H9 (cell line): ENCODE data around the gene HAUS8. TPM values are rescaled to one million over a fixed set of nuclear protein-coding genes. Genes with fewer than 3 reads are reported as not detected.

ENCODE experiments used
- DNase-seq: peaks from one replicate; pipeline ENCODE4 v3.0.0-alpha.2; 2017
- H2AFZ ChIP-seq: one replicate; pipeline ENCODE4 v1.6.1; 2013; ENCODE audit warnings: mild to moderate bottlenecking, low read length, control low read depth, moderate library complexity
- H2AK5ac ChIP-seq: 2 replicates; pipeline ENCODE4 v1.6.1; 2013; ENCODE audit warnings: low read length, control low read depth, mixed read lengths; ENCODE audit not compliant: insufficient read length
- H2BK120ac ChIP-seq: one replicate; pipeline ENCODE4 v1.6.1; 2013; ENCODE audit warnings: low read depth, mild to moderate bottlenecking, low read length, control low read depth, inconsistent platforms; ENCODE audit not compliant: poor library complexity, severe bottlenecking
- H2BK12ac ChIP-seq: 2 replicates; pipeline ENCODE4 v1.6.1; 2013; ENCODE audit warnings: low read length, control low read depth, mixed read lengths, low read depth; ENCODE audit not compliant: insufficient read length
- H2BK15ac ChIP-seq: 2 replicates; pipeline ENCODE4 v1.6.1; 2013; ENCODE audit warnings: low read depth, low read length, control low read depth
- H2BK20ac ChIP-seq: one replicate; pipeline ENCODE4 v1.6.1; 2013; ENCODE audit warnings: low read depth, mild to moderate bottlenecking, low read length, control low read depth, inconsistent platforms; ENCODE audit not compliant: poor library complexity, severe bottlenecking
- H2BK5ac ChIP-seq: 2 replicates; pipeline ENCODE4 v1.6.1; 2013; ENCODE audit warnings: low read length, control low read depth, mixed read lengths; ENCODE audit not compliant: insufficient read length
- H3K14ac ChIP-seq: 2 replicates; pipeline ENCODE4 v1.6.1; 2013; ENCODE audit warnings: low read length, control low read depth; ENCODE audit not compliant: insufficient read depth
- H3K18ac ChIP-seq: 2 replicates; pipeline ENCODE4 v1.6.1; 2013; ENCODE audit warnings: low read depth, mild to moderate bottlenecking, mixed read lengths, low read length, control low read depth; ENCODE audit not compliant: insufficient read length
- H3K23ac ChIP-seq: 2 replicates; pipeline ENCODE4 v1.6.1; 2013; ENCODE audit warnings: low read length, control low read depth, mixed read lengths, low read depth; ENCODE audit not compliant: insufficient read length
- H3K23me2 ChIP-seq: 2 replicates; pipeline ENCODE4 v1.6.1; 2013; ENCODE audit warnings: low read depth, mild to moderate bottlenecking, mixed read lengths, low read length, control low read depth; ENCODE audit not compliant: insufficient read length, poor library complexity, severe bottlenecking
- H3K27ac ChIP-seq: 2 replicates; pipeline ENCODE4 v1.5.1; 2013; ENCODE audit warnings: low read length, control low read depth, mixed read lengths, low read depth; ENCODE audit not compliant: insufficient read length
- H3K27me3 ChIP-seq: 2 replicates; pipeline ENCODE4 v1.6.1; 2013; ENCODE audit warnings: low read length, control low read depth, inconsistent platforms; ENCODE audit not compliant: insufficient read depth
- H3K4ac ChIP-seq: 2 replicates; pipeline ENCODE4 v1.6.1; 2013; ENCODE audit warnings: low read depth, mild to moderate bottlenecking, control low read depth, inconsistent platforms, low read length, moderate library complexity
- H3K4me1 ChIP-seq: 2 replicates; pipeline ENCODE4 v1.6.1; 2013; ENCODE audit warnings: low read length, control low read depth, inconsistent platforms; ENCODE audit not compliant: insufficient read depth
- H3K4me2 ChIP-seq: 2 replicates; pipeline ENCODE4 v1.6.1; 2013; ENCODE audit warnings: low read length, control low read depth, mixed read lengths; ENCODE audit not compliant: insufficient read length, insufficient read depth
- H3K56ac ChIP-seq: 2 replicates; pipeline ENCODE4 v1.6.1; 2013; ENCODE audit warnings: low read depth, mild to moderate bottlenecking, mixed read lengths, low read length, control low read depth; ENCODE audit not compliant: insufficient read length
- H3K79me1 ChIP-seq: 2 replicates; pipeline ENCODE4 v1.6.1; 2013; ENCODE audit warnings: low read depth, mild to moderate bottlenecking, moderate library complexity, low read length, control low read depth, inconsistent platforms; ENCODE audit not compliant: insufficient read depth, poor library complexity, severe bottlenecking
- H3K79me2 ChIP-seq: 2 replicates; pipeline ENCODE4 v1.6.1; 2013; ENCODE audit warnings: low read length, control low read depth, inconsistent platforms; ENCODE audit not compliant: insufficient read depth
- H3K9ac ChIP-seq: 2 replicates; pipeline ENCODE4 v1.6.1; 2013; ENCODE audit warnings: low read length, control low read depth, mixed read lengths; ENCODE audit not compliant: insufficient read length; ENCODE audit errors: extremely low read depth
- H3K9me3 ChIP-seq: one replicate; pipeline ENCODE4 v1.6.1; 2013; ENCODE audit warnings: low read depth, low read length, inconsistent platforms; ENCODE audit not compliant: control insufficient read depth
- H3T11ph ChIP-seq: one replicate; pipeline ENCODE4 v1.6.1; 2013; ENCODE audit warnings: mild to moderate bottlenecking, low read length, control low read depth, inconsistent platforms
- H4K20me1 ChIP-seq: one replicate; pipeline ENCODE4 v1.6.1; 2013; ENCODE audit not compliant: control insufficient read depth, insufficient read length, insufficient read depth
- H4K5ac ChIP-seq: 2 replicates; pipeline ENCODE4 v1.6.1; 2013; ENCODE audit warnings: low read depth, mild to moderate bottlenecking, mixed read lengths, low read length, control low read depth; ENCODE audit not compliant: insufficient read length
- H4K8ac ChIP-seq: replicated peaks from 2 replicates; pipeline ENCODE4 v1.6.1; 2013; ENCODE audit warnings: low read length, control low read depth, mixed read lengths, low read depth; ENCODE audit not compliant: insufficient read length
- H4K91ac ChIP-seq: 2 replicates; pipeline ENCODE4 v1.6.1; 2013; ENCODE audit warnings: low read depth, mild to moderate bottlenecking, moderate library complexity, mixed read lengths, low read length, control low read depth; ENCODE audit not compliant: insufficient read length
- H3K27ac Mint-ChIP-seq, 3 experiments: 2 replicates in 2 of 3; 3 replicates in 1 of 3; pipeline ENCODE4 v1.8.0; 2020 to 2021; ENCODE audit warnings: mixed read lengths in 3 of 3, mild to moderate bottlenecking in 1 of 3, moderate library complexity in 1 of 3
- H3K27me3 Mint-ChIP-seq: 2 replicates; pipeline ENCODE4 v1.8.0; 2021; ENCODE audit warnings: low read depth, mild to moderate bottlenecking, moderate library complexity, mixed read lengths
- H3K36me3 Mint-ChIP-seq, 3 experiments: 2 replicates in 2 of 3; 3 replicates in 1 of 3; pipeline ENCODE4 v1.8.0; 2020 to 2021; ENCODE audit warnings: low read depth in 3 of 3, mixed read lengths in 3 of 3; ENCODE audit not compliant: insufficient read depth in 1 of 3
- H3K4me1 Mint-ChIP-seq, 2 experiments: 2 replicates each; pipeline ENCODE4 v1.8.0; 2020; ENCODE audit warnings: mixed read lengths in 2 of 2
- H3K4me3 Mint-ChIP-seq, 2 experiments: 2 replicates in 1 of 2; 3 replicates in 1 of 2; pipeline ENCODE4 v1.8.0; 2020 to 2021; ENCODE audit warnings: mild to moderate bottlenecking in 2 of 2, mixed read lengths in 2 of 2, moderate library complexity in 1 of 2
- H3K9me3 Mint-ChIP-seq, 2 experiments: 2 replicates in 1 of 2; 3 replicates in 1 of 2; pipeline ENCODE4 v1.8.0; 2020; ENCODE audit warnings: mild to moderate bottlenecking in 2 of 2, mixed read lengths in 2 of 2, moderate library complexity in 1 of 2
- CTCF ChIP-seq: fragments of 200-600 bp; sonication (generic); conservative IDR thresholded peaks from 3 replicates; pipeline ENCODE4 v1.8.0; 2021; ENCODE audit warnings: antibody characterized with exemption, mild to moderate bottlenecking
- WGBS: extraction: QIAGEN DNeasy Blood & Tissue Kit; methylation state at CpG from one replicate; pipeline ENCODE4 v1.1.7; 2013; ENCODE audit warnings: missing lambda C conversion rate, low lambda C conversion rate, mixed read lengths; ENCODE audit not compliant: insufficient read length; ENCODE audit errors: extremely low coverage; 5-methylcytosine and 5-hydroxymethylcytosine counted together
- total RNA-seq: library from RNA; stranded (reverse); gene quantifications from 2 replicates; pipeline ENCODE4 v1.2.1, GENCODE V29; 2021

Gene HAUS8
- total RNA-seq, 1 experiment from 2014 or later: 27.8 TPM

GRCh38 chr19:17080440-17080801 is 5.2 kb upstream of the HAUS8 start:
- Histone ChIP-seq H3K9ac (no peak overlapping the region), H3K79me1 (peaks cover 5% of the 10 kb centered on the region), H3K79me2 (peaks cover 18% of the 10 kb centered on the region; the same call in 1 of the 2 replicates), H3K4ac (no peak overlapping the region), H3K4me2 (no peak overlapping the region), H2BK20ac (no peak overlapping the region), H3K56ac (no peak overlapping the region), H2BK5ac (no peak overlapping the region), H2AK5ac (no peak overlapping the region), H3K27me3 (no peaks in the 10 kb centered on the region), H3T11ph (no peak overlapping the region), H2BK120ac (no peak overlapping the region), H3K4me1 (0 out of 2 replicates have a peak, but pooled peaks cover 5% of the 10 kb centered on the region), H3K27ac (no peak overlapping the region), H3K23me2 (peaks cover 3% of the 10 kb centered on the region), H4K5ac (no peak overlapping the region), H3K18ac (no peak overlapping the region), H4K20me1 (no peaks in the 10 kb centered on the region), H4K91ac (no peak overlapping the region), H2BK15ac (no peak overlapping the region), H2BK12ac (no peak overlapping the region), H3K14ac (no peak overlapping the region), H2AFZ (no peak overlapping the region), H4K8ac (no peak overlapping the region), H3K23ac (no peak overlapping the region), H3K9me3 (no peaks in the 10 kb centered on the region)
- H3K36me3 Mint-ChIP-seq: peaks cover 0 to 3% (median 0%) of the 10 kb centered on the region in 3 experiments; a peak in 2 of 7 replicates
- peaks cover 31 to 38% of the 10 kb centered on the region in 2 experiments for H3K4me1 Mint-ChIP-seq
- H3K27ac Mint-ChIP-seq: peak overlapping the region in 1 of 3 experiments; percentile 67; a peak in 3 of 7 replicates
- no peak for TF ChIP-seq CTCF
- no peak for DNase-seq
- H3K9me3 Mint-ChIP-seq: no peaks in the 10 kb centered on the region
- H3K27me3 Mint-ChIP-seq: no peaks in the 10 kb centered on the region; the same call in 1 of the 2 replicates
- no CpG with 5 or more reads among the region's 4 CpGs for WGBS
- no peak overlapping the region for H3K4me3 Mint-ChIP-seq
